Coronary artery (tissue), 2 donors: Measurements from ENCODE around the gene SIRT2.

Experiments used
- DNase-seq: peaks from one replicate; pipeline ENCODE4 v3.0.0-alpha.2; 2017; ENCODE audit warnings: low spot score
- H3K27ac ChIP-seq, 2 donors: fragments of 200-600 bp; sonication (generic); one replicate each; pipeline ENCODE4 v1.5.1; 2016 to 2019
- H3K4me3 ChIP-seq: fragments of 200-600 bp; sonication (generic); 2 replicates; pipeline ENCODE4 v1.5.1; 2016; ENCODE audit warnings: mild to moderate bottlenecking, moderate library complexity
- TF ChIP-seq, protein P1 (sequence below): fragments of 200-600 bp; sonication (generic); IDR thresholded peaks from one replicate; pipeline ENCODE4 v1.5.1; 2019; ENCODE audit warnings: antibody characterized with exemption

The SIRT2 gene

GRCh38 chr19:38911388-38912001 lies 12.1 kb upstream of the SIRT2 start:
- H3K4me3 ChIP-seq, result no peak overlapping the region
- TF ChIP-seq, protein P1, sequence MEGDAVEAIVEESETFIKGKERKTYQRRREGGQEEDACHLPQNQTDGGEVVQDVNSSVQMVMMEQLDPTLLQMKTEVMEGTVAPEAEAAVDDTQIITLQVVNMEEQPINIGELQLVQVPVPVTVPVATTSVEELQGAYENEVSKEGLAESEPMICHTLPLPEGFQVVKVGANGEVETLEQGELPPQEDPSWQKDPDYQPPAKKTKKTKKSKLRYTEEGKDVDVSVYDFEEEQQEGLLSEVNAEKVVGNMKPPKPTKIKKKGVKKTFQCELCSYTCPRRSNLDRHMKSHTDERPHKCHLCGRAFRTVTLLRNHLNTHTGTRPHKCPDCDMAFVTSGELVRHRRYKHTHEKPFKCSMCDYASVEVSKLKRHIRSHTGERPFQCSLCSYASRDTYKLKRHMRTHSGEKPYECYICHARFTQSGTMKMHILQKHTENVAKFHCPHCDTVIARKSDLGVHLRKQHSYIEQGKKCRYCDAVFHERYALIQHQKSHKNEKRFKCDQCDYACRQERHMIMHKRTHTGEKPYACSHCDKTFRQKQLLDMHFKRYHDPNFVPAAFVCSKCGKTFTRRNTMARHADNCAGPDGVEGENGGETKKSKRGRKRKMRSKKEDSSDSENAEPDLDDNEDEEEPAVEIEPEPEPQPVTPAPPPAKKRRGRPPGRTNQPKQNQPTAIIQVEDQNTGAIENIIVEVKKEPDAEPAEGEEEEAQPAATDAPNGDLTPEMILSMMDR, result no peak
- no peak overlapping the region for H3K27ac ChIP-seq
- no peak for DNase-seq

DNA sequence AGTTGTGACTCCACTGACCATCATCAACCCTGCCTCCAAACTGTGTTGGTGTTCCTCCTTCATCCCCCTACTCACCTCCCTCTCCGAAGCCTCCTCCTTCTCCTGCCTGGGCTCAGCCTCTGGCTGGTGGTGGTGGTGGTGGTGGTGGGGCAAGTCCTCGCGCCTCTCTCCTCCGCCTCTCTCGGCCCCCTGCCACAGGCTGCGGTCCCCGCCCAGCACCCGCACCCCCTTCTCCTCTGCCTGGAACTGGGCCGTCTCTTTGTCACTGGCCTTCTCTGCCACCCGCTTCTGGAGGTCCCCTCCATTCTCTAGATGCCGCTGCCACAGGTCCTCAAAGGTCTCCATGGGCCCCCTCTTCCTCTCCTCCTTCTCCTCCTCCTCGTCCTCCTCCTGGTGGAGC lies 11.1 kb upstream of the SIRT2 start:
- TF ChIP-seq, protein P1, result no peak
- Histone ChIP-seq H3K27ac (no peak overlapping the region), H3K4me3 (no peak overlapping the region)
- no peak for DNase-seq

DNA sequence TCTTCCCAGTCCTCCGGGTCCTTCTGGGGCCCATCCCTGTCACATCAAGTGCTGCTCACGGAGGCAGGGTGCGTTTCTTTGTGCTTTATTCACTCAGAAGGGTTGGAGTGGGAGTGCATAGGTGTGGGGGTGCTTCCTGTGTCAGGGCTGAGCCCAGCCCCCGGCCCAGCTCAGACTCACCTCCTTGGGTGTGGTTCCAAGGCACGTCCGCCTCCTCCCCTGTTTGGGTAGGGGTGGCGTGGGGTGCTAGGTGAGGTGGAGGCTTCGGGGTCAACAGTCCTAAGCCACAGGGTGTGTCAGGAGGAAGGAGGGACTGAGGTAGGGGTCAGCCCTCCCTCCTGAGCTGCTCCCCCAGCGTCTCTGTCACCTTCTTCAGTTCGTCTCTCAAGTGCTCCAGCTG lies 9.5 kb upstream of the SIRT2 start:
- H3K4me3 ChIP-seq, result no peak overlapping the region
- no peak for DNase-seq
- TF ChIP-seq, protein P1, result no peak
- no peak overlapping the region for H3K27ac ChIP-seq

DNA sequence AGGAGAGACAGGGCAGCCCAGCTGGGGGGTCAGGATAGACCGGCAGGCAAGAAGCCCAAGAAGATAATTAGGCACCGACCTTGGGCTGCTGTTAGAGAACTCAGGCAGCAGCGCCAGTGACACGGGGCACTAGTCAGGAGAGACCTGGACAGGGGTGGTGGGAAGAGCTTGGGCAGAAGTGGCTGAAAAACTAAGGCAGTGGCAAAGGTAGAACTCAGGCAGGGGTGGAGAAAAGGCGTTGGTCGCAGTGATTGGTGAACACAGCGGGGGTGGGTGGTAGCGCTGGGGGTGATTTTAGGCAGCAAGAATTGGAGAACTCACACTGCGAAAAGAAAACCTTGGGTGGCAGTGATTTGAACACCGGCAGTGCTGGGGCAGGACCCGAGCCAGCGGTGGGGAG lies 8.3 kb upstream of the SIRT2 start:
- Histone ChIP-seq H3K4me3 (no peak overlapping the region), H3K27ac (no peak overlapping the region)
- no peak for DNase-seq
- TF ChIP-seq, protein P1, result no peak

DNA sequence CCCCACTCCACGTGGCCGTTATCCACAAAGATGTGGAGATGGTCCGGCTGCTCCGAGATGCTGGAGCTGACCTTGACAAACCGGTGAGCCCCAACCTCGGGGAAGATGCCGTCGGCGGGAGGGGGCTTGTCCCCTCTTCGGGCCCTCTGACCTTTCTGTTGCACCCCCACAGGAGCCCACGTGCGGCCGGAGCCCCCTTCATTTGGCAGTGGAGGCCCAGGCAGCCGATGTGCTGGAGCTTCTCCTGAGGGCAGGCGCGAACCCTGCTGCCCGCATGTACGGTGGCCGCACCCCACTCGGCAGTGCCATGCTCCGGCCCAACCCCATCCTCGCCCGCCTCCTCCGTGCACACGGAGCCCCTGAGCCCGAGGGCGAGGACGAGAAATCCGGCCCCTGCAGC lies 7.8 kb upstream of the SIRT2 start:
- no peak overlapping the region for H3K4me3 ChIP-seq
- TF ChIP-seq, protein P1, result no peak
- no peak for DNase-seq
- no peak overlapping the region for H3K27ac ChIP-seq

DNA sequence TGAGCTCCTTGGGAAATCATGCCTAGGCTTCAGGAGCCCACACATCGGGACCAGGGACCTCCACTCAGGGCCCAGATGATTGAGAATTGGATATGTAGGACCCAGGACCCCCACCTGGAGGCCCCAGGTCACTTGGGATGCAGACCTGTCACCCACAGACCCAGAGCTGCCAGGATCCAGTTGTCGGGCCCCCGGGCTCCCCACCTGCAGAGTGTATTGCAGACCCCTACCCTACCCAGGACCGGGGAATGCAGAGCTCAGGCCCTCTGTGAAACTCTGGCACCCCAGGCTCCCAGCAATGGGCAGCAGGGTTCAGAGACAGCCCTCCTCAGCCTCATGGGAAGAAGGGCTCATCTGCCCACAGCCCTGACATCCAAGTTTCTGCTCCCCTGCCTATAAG lies 6.2 kb upstream of the SIRT2 start:
- no peak for DNase-seq
- TF ChIP-seq, protein P1, result no peak
- H3K27ac ChIP-seq, result no peak overlapping the region
- H3K4me3 ChIP-seq, result no peak overlapping the region
